HuH-7.5 (cell line): ENCODE results near the gene SKIC8.

Experiments used
- DNase-seq: peaks from one replicate; pipeline ENCODE4 v3.0.0; 2011; ENCODE audit warnings: low spot score

The SKIC8 gene

DNA sequence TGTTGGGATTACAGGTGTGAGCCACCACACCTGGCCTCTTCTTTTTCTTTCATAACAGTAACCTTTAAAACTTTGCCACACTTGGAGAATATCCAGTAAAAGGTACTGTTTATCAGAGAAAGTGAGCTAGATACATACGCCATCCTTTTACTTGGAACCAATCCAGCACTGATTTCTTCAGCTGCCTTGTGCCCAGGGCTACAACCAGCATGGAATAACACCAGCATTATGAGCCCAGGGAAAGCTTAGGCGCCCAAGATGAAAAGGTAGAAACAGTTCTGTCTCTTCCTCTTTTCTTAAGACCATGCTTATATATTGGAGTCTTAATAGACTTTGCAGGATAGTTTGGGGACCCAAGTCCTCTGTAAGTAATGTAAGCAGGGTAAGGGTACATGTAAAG, 8.4 kb downstream of the SKIC8 start:
- DNase-seq: no peak

DNA sequence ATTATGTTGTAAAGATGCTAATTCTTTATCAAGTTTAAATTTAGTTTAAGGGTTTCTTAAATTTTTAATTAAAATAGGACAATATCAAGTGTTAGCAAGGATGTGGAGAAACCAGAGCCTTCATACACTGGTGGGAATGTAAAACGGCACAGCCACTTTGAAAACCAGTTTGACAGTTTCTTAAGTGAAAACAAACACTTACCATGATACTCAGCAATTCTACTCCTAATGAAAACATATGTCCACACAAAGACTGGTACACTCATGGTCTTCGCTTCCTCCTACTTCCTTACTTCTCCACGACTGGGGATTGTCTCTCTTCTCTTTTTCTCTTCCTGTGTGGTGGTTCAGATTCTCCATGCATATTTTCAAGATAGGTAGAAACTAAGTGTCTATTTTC, 9.2 kb downstream of the SKIC8 start:
- DNase-seq: no peak

DNA sequence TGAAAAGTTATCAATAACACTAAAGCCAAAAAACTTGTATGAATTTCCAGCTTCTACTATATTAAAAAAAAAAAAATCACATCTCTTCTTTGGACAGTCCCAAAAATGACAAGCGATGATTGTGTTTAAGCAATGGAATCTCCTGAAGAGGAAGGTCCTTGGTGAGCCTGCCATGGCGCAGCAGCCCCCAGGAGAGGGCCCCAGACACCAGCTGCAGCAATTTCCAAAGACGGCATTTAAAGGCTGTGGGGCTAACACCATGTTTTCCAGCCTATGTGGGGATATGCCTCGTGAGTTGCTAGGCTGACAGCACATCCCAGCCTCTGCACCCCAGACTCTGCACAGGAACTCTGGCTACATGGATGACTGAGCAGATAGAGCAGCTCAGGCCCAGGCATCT, 14.7 kb downstream of the SKIC8 start:
- no peak for DNase-seq

DNA sequence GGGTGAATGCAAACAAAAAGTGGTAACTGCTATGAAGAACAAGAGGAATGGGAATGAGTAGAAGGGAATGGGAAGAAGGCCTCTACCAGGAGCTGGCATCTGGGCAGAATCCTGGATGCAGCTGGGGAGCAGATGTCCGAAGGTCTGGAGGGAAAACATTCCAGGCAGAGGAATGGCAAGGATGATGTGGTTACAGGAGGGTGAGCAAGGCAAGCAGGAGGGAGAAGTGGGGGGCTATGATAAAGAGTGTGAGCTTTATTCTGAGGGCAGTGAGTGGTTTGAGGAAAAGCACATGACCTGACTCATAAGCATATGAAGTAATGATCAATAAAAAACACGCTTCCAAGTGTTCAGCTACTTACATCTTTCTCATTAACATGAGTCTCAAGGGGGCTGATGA, 17.1 kb downstream of the SKIC8 start:
- DNase-seq: no peak

DNA sequence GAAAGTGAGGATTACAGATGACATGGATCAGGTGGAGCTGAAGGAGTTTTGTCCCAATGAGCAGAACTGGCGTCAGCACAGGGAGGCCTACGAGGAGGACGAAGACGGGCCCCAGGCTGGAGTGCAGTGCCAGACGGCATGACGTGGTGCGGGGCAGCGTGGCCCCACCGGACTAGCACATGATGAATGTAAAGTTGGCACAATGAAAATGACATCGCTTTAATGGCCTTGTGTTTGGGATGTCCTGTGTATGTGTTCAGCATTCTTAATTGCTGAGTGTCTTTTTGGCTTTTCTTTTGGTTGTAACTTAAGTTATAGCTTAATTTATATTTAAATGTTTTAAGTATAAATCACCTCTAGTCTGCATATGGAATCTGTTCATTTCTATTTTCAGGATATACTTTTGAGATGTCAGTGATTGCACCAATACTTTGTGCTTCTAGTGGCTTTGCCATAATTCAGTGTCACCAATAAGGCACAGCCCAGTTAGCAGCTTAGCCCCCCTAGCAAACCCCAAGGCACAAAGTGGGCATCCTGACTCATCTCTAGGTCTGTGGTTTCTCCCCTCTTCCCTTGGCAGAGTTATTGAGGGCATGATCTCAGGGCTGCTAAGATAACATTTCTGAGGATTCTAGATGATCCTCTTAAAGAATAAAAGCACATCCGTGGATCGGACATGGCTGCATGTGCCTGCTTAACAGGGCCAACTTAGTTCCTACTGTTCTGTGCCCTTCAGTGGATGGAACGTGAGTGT, 18.9 kb downstream of the SKIC8 start:
- DNase-seq: no peak

DNA sequence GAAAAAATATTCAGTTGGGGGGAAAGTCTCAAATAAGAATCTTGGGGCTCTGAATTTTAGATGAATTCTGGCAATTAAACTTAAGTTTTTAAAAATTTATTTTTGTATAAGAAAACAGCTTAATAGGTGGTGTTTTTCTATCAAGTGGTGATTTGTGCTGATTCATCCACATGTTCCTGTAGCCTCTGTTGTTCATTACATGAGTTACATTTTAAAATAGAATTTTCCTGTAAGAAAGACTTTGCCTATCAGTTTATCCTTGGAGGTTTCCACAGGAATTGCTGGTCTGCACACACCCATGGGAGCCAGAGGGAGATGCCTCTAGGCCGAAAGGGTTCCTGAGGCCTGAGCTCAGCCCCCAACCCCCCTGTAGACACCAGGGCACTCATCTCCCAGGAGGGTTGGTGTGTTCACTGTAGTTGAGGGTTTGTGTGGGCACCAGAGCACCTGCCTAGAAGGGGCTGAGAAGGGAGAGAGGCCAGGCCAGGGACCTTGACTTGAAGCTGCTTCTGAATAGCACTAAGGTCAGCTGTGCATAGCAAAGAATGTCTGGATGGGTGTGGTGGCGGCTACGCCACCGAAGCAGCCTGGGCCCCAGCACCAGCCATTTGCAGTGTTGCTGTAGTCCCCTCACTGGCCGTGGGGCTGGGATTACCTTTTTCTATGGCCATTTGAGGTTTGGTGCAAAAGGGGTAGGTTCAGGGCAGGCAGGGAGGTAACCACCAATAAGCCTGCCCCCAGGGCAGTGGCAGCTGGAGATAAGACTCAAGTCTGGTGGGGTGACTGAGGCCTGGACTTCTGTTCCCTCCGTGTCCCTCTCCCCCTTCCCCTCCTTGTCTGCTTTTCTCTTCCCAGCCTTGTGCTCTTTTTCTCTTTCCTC, 23.1 kb downstream of the SKIC8 start:
- DNase-seq: no peak

DNA sequence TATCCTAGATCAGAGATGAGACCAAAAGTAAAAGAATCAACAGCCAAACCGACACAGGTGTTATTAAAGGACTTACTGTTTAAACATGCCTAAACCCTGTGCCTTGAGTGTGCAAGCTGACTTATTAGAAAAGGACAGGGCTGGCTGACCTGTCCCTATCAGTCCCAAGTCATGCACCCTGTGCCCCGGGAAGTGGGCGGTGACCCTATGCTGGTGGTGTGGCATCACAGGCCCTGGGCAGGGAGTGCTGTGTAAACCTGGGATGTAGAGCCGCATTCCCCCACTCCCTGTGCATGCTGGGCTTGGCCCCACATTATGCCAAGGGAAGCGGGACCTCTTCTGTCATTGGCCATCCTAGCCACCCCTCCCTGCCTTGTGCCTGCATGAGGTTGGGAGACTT, 24.4 kb downstream of the SKIC8 start:
- no peak for DNase-seq

DNA sequence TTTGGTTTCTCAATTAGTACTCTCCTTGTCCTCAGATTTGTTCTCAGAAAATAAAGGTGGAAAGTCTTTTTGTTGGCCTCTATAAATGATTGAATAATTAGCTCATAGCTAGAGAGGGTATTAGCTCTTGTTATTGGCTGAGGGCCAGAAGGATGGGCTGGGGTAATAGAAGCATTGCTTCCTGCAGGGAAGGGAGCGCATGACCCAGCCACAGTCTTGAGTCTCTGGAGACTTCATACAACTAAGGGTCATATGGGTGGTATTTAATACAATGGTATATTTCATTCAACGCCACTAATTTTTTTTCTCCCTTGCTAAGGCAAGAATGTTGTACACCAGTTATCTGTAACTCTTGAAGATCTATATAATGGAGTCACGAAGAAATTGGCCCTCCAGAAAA, 26.6 kb downstream of the SKIC8 start:
- no peak for DNase-seq

DNA sequence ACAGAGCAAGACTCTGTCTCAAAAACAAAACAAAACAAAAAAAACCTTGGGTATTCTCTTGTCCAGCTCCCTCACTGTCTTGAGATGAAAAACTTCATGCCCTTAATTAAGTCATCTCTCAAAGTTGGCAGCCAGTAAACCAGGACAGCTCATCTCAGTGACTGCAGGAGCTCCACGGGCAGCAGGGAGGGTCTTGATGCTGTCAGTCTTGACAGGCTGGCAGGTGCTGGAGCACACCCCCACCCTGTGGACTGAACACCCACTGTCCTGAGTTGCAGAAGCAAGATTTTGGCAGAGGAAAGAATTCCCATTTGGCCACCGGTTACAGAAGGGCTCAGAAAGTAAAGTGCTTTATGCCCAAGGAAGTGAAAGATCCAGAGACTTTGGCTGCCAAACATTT, 27.1 kb downstream of the SKIC8 start:
- no peak for DNase-seq

DNA sequence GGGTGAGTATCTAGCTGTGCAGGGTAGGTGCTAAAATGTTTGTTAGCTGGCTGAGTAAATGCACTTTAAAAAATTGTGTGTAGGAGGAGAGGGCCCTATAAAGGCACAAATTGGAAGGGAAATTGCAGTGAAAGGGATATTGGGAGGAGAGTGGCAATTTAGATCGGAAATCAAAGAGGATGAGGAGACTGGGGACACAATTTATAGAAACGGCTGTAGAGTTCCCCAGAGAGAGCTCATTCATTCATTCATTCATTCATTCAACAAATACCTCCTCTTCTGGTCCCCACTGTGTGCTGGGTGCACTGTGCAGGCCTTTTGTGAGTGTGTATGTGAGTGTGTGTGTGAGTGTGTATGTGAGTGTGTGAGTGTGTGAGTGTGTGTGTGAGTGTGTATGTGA, 32.6 kb downstream of the SKIC8 start:
- no peak for DNase-seq

DNA sequence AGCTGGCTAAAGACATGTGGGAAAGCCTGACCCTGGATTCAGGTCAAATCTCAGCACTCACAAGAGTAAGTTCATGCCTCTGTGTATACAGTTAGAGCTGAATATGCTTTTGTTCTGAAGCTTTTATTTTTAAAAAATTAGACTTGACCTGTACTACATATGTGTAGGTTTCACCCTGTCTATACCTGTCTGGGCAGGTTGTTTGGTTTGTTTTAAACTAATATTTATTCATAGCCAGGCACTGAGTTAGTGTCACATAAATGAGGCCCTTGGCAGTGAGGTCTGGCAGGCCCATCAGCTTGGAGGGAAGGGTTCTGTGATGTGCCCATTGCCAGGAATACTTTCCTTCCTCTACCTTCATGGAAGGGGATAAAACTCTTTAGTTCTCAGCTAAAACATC, 33.2 kb downstream of the SKIC8 start:
- DNase-seq: no peak

DNA sequence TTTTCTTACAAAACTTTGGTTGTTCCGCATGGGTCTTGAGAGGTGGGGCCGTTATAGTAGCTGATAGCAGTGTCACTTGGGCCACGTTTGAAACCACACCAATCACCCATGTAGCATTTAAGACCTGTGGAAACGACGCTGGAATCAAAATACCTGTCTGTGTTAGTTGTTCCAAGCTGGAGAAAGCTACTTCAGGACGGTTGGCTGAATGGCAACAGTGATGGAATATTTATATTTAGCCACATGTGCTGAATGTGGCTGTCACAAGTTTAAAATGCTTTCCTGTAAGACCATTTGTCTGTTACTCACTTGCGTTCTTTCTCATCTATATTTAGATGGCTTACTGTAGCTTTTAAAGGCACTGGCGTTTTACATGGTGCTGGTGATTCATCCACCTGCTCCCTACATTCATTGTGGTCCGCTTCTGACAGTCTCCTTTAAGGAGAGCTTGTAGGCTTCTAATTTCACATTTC, 33.6 kb downstream of the SKIC8 start:
- no peak for DNase-seq

DNA sequence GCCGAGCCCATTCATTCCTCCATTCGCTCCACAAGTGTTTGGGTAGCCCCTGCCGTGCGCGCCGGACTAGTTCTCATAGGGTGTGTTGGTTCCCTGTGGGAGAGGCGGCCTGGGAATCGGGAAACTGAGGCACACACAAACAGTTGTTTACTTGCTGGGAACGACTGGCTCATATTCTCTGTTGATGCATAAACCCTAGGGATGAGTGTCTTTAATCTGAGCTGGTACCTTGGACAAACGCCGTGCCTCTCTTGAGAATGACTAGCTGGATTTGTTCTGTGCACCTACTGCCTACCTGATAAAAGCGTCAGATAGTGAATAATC, 34.3 kb downstream of the SKIC8 start:
- DNase-seq: no peak

DNA sequence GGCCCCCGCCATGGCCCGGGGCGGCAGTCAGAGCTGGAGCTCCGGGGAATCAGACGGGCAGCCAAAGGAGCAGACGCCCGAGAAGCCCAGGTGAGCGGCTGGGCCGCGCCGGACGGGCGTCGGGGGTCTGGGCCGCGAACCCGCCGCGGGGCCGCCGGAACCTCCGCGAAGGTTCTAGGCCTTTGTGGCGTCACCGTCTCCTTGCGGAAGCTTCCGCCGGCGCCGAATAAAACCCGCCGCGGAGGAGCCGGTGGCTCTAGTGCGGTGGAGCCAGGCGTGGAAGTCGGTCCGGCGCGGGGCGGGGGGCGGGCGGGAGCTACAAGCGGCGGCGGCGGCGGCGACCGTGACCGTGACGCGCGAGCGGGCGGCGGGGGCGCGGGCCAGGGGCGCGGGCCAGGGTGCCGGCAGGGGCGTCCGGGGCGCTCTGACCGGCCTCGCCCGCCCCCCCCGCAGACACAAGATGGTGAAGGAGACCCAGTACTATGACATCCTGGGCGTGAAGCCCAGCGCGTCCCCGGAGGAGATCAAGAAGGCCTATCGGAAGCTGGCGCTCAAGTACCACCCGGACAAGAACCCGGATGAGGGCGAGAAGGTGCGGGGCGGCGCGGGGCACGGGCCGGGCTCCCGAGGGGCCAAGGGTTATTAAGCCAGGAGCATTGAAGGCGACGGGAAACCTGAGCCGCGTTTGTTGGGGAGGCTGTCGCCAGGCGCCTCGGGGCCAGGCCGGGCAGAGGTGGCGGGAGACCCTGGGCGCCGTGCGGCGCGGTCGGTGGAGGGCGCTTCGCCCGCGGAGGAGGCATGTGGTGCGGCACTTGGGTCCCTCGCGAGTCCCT, 34.9 kb downstream of the SKIC8 start, which contains the start of gene DNAJA4:
Gene DNAJA4, plus strand, starts transcription at position 259 of the 833 bp plus-strand sequence. Its CDS starts 202 bp downstream, at position 461.
- DNase-seq: no peak

DNA sequence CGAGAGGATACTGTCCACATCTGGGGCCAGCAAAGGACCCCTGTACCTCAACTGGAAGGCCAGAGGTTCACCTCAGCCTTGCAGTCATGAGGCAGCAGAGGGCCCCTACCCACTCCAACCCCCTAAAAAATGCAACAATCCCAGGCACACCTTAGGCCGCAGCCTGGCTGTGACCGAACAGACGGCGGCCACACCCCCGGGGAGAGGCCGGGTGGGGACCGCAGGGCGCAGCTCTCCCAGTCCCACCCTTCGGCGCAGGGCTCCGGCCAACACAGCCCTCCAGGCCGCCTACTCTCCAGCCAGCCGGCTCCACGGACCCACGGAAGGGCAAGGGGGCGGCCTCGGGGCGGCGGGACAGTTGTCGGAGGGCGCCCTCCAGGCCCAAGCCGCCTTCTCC, 35.5 kb downstream of the SKIC8 start:
- DNase-seq: no peak

DNA sequence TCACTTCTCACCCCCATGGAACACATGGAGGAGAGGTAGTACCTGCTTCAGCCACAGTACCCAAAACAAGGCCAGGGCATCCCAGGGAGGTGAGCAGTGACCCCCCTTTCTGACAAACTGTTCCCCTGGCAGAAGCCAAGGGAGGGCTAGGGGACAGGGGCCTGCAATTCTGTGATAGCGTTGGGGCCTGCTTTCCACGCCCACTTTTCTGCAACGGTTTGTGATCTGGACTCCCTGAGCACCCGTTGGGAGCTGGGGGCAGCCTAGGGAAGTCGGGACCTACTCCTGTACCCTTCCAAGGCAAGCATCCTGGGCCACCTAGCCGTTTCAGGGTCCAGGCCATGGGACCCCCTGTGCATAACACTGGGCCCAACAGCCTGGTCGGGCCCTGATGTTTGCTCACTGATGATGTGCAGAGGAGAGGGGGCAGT, 36.0 kb downstream of the SKIC8 start:
- DNase-seq: no peak

DNA sequence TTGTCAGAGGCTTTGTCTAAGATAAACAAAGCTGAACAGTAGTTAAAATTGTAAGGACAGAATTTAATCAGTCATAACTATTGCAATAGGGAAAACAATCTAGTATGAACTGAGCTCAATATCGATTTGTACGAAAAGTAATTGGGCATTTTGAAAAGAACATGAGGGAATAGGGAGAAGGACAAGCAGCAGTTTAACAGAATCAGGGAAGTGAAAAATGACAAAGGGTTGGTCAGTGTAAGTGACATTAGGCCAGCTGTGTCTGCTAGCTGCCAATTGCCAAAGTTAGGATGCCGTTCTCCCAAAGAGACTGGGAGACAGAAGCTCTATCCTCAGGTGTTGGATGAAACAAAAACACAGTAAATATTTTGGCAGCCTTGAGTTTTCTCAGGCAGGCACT, 38.3 kb downstream of the SKIC8 start:
- DNase-seq: no peak

DNA sequence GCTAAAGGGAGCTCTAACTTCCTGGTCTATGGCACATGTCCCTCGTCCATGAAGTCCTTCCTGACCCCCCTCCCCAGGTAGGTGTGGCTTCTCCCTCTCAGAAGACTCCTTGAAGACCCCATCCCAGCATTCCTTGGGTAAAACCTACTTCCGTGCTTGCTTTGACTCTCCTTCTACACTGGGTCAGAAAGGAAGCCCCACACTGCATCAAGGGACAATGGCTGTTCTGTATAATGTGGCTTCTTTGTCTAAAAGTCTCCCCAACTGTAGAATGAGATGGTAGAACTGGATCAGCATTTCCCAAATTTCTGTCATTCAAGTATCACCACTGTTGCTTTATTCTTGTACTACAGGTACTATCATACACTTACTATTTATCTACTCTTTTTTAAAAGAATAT, 38.9 kb downstream of the SKIC8 start:
- no peak for DNase-seq

DNA sequence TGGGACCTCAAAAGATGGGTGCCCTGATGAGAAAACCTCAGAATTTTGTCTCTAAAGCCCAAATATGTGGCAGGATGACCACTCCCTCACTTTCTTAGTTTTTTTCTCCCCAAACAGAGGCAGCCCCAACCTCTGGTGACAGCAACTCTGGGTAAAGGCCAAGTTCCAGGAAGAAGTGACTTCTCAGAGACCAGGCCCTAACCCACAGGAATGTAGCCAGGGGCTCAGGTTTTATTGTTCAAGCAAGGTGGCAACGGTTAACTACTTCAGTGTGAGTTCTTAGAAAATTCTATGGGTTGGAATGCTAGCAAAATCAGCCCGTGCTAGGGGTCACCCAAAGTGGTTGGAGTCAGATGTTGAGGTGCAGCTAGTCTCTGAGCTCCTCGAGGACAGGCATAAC, 40.2 kb downstream of the SKIC8 start:
- no peak for DNase-seq

DNA sequence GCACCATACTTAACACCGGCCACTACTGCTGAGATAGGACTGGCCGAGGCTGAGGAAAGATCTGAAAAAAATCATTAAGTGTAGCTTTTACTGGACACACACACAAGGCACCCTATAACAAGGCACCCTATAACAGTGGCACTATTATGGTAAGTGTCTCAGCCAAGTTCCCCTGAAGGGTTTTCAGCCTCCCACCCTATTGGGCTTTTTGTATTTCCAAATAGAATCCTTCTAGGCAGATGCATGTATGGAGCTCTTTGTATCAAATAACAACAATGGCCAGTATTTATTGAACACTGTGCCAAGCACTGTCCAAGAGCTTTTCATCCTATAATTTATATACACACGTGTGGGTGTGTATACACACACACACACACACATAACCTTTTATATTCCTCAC, 41.7 kb downstream of the SKIC8 start:
- no peak for DNase-seq

DNA sequence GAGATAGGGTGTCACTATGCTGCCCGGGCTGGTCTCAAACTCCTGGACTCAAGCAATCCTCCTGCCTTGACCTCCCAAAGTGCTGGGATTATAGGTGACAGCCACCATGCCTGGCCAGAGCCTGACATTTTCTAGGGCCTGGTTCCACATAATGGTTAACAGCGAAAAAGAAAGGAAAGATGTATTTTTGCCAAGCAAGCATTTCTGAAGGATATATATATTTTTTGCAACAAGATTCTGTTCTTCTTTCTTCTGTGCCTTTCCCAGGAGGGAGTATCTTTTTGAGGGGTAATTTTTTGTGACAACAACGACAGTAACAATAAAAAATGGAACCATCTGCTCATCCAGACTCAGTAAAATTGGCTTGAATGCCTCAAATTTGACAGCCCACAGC, 43.4 kb downstream of the SKIC8 start:
- DNase-seq: no peak

DNA sequence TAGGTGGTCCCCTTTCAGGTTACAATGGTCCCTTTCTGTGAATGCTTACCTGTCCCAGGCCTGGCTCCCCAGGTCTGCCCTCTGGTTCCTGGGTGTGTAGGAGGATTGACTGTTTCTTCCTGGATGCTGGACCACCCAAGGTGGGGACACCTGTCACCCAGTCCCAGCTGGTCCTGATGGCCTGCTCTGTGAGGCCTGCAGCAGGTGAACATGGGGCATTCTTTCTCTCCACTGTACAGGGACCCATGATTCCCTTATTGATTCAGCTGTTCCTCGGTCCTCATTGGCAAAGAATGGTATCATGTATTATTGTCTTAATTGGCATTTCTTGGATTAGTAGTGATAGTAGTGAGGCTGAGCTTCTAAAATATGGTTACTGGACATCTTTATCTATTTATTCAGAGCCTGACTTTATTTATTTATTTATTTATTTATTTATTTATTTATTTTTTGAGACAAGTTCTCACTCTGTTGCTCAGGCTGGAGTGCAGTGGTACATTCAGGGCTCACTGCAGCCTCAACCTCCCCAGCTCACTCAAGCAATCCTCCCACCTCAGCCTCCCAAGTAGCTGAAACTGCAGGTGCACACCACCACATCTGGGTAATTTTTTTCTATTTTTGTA, 43.9 kb downstream of the SKIC8 start:
- no peak for DNase-seq
